ENCODE measurements around the gene ME3. TPM values are rescaled to one million over a fixed set of nuclear protein-coding genes. Genes with fewer than 3 reads are reported as not detected.

ME3 gene
- total RNA-seq, 1 experiment from 2014 or later = 1.8 TPM

- TF ChIP-seq ZSCAN18 (CRISPR knock-in tag; IDR thresholded peaks at IDR 0.05) = no peak
- no peak for TF ChIP-seq ZNF416 (CRISPR knock-in tag; IDR thresholded peaks at IDR 0.05)
- TF ChIP-seq HMGA2 (CRISPR knock-in tag; IDR thresholded peaks at IDR 0.05) = no peak
- TF ChIP-seq ATF3 (CRISPR knock-in tag; conservative IDR thresholded peaks at IDR 0.05) = no peak
- no peak for TF ChIP-seq SP1 (CRISPR knock-in tag; conservative IDR thresholded peaks at IDR 0.05)
- TF ChIP-seq ERG (CRISPR knock-in tag; IDR thresholded peaks at IDR 0.05) = no peak
- TF ChIP-seq MAX (CRISPR knock-in tag; IDR thresholded peaks at IDR 0.05) = no peak
- no peak for TF ChIP-seq SMAD4 (CRISPR knock-in tag; IDR thresholded peaks at IDR 0.05)
- no peak for TF ChIP-seq ESRRA (CRISPR knock-in tag; IDR thresholded peaks at IDR 0.05; ENCODE audit: borderline replicate concordance)
- TF ChIP-seq IRF2 (CRISPR knock-in tag; IDR thresholded peaks at IDR 0.05; ENCODE audit: borderline replicate concordance, low read depth) = no peak
- TF ChIP-seq FOXJ3 (CRISPR knock-in tag; IDR thresholded peaks at IDR 0.05; ENCODE audit: borderline replicate concordance) = no peak
- no peak for TF ChIP-seq E2F5 (CRISPR knock-in tag; IDR thresholded peaks at IDR 0.05)
- TF ChIP-seq ZNF219 (CRISPR knock-in tag; IDR thresholded peaks at IDR 0.05; ENCODE audit: borderline replicate concordance) = no peak
Observed at GRCh38 chr11:86440843-86441242, 231.6 kb downstream of the ME3 start (continued).

GRCh38 chr11:86440305-86440716 is 232.1 kb downstream of the ME3 start:
- no peak for TF ChIP-seq PRRX2 (CRISPR knock-in tag; IDR thresholded peaks at IDR 0.05)
- TF ChIP-seq JUN (CRISPR knock-in tag; IDR thresholded peaks at IDR 0.05) = no peak
- TF ChIP-seq ATF1 (CRISPR knock-in tag; IDR thresholded peaks at IDR 0.05) = no peak
- no peak for TF ChIP-seq MXD4 (CRISPR knock-in tag; IDR thresholded peaks at IDR 0.05; ENCODE audit: borderline replicate concordance)
- no peak for TF ChIP-seq MAX (CRISPR knock-in tag; IDR thresholded peaks at IDR 0.05)
- no peak for TF ChIP-seq NFE2L1 (CRISPR knock-in tag; IDR thresholded peaks at IDR 0.05)
- TF ChIP-seq NFYB (CRISPR knock-in tag; conservative IDR thresholded peaks at IDR 0.05; ENCODE audit: low read depth) = no peak
- no peak for TF ChIP-seq CREM (CRISPR knock-in tag; IDR thresholded peaks at IDR 0.05)
- no peak for TF ChIP-seq TP53 (CRISPR knock-in tag; IDR thresholded peaks at IDR 0.05)
- no peak for TF ChIP-seq E2F1 (CRISPR knock-in tag; IDR thresholded peaks at IDR 0.05)
- TF ChIP-seq OVOL2 (CRISPR knock-in tag; IDR thresholded peaks at IDR 0.05; ENCODE audit: borderline replicate concordance) = no peak
- TF ChIP-seq FOXJ3 (CRISPR knock-in tag; IDR thresholded peaks at IDR 0.05; ENCODE audit: borderline replicate concordance) = no peak
- TF ChIP-seq CTCF (IDR thresholded peaks at IDR 0.05) = no peak
- TF ChIP-seq NR3C1 (CRISPR knock-in tag; conservative IDR thresholded peaks at IDR 0.05; ENCODE audit: low read depth) = no peak
- no peak for TF ChIP-seq E2F5 (CRISPR knock-in tag; IDR thresholded peaks at IDR 0.05)
- TF ChIP-seq CREB1 (CRISPR knock-in tag; IDR thresholded peaks at IDR 0.05) = no peak
- TF ChIP-seq AR (CRISPR knock-in tag; IDR thresholded peaks at IDR 0.05) = no peak
- Mint-ChIP-seq H3K4me1 (no peaks in the 10 kb centered on the region), H3K36me3 (no peaks in the 10 kb centered on the region), H3K27ac (no peak overlapping the region), H3K9me3 (no peaks in the 10 kb centered on the region), H3K27me3 (ENCODE audit: low read depth) (no peaks in the 10 kb centered on the region; the same call in 1 of the 2 replicates), H3K4me3 (no peak overlapping the region)
- ChIA-PET CTCF (interaction anchor here (1.5 kb wide), 1 partner anchor 132 kb away, joined by 4 read pairs; no protein-coding TSS in a partner anchor), POLR2A (no interaction called here)
- ATAC-seq = no peak
- DNase-seq (ENCODE audit: low spot score) = no peak
